T-helper 1 cell treated with Interleukin-12 subunit alpha and Interleukin-12 subunit beta and Interleukin-4 antibody, amounts not matched to agents 30 μg/mL and 1 μg/mL, for 36 hours (primary cell): ENCODE data around the gene CDK14.
"Not testable (repeated sequence)": the region's sequence is repeated elsewhere in the genome, so short reads cannot be mapped to it uniquely, and the experiment has no call there.

Experiments
- H3K27ac Mint-ChIP-seq: one replicate; pipeline ENCODE4 v1.8.0; 2021; ENCODE audit warnings: mild to moderate bottlenecking, mixed read lengths
- H3K27me3 Mint-ChIP-seq: one replicate; pipeline ENCODE4 v1.8.0; 2021; ENCODE audit warnings: low read depth, mixed read lengths
- H3K36me3 Mint-ChIP-seq: one replicate; pipeline ENCODE4 v1.8.0; 2021; ENCODE audit warnings: low read depth, mixed read lengths
- H3K4me1 Mint-ChIP-seq: one replicate; pipeline ENCODE4 v1.8.0; 2021; ENCODE audit warnings: low read depth, mixed read lengths
- H3K4me3 Mint-ChIP-seq: one replicate; pipeline ENCODE4 v1.8.0; 2021; ENCODE audit warnings: mild to moderate bottlenecking, moderate library complexity, mixed read lengths
- H3K9me3 Mint-ChIP-seq: one replicate; pipeline ENCODE4 v1.8.0; 2021; ENCODE audit warnings: mixed read lengths

Gene CDK14

DNA sequence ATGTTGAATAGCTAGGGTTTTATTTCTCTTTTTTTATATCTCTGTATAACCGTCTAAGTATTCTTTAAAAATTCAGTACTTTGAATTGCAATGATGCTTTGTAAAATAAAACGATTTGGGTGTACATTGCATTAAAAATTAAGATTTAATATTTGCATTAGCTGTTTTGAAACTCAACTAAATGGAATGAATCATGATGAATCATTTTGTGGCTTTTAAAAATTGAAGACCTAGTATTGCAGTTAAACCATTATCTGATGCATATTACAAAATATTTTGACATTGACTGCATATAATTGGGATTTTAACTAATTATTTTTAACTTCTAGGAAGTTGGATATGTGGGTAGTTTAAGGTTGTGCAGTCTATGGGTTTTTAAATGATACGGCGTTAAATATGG lies 314.0 kb downstream of the CDK14 start:
- Mint-ChIP-seq H3K36me3 (no peaks in the 10 kb centered on the region), H3K4me3 (no peak overlapping the region), H3K27ac (no peak overlapping the region), H3K9me3 (no peaks in the 10 kb centered on the region), H3K27me3 (no peaks in the 10 kb centered on the region), H3K4me1 (no peaks in the 10 kb centered on the region)

DNA sequence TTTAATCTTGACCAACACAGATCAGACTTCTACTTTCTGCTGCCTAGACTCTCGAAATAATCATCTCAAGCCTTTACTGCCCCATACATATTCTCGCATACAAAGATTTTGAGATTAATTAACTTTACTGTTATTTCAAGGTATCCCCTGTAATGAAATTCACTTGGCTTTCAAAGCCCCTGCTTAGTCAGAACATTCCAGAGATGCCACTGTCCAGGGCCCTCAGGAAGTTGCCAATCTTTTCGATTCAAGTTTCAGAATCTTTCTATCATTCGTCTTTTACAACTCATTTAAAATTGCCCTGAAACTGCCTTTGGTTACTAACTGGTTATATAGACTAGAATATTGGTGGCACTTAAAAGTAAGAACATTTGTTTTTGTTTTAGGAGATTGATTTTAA lies 320.2 kb downstream of the CDK14 start:
- Mint-ChIP-seq H3K27me3 (no peaks in the 10 kb centered on the region), H3K9me3 (no peaks in the 10 kb centered on the region), H3K27ac (no peak overlapping the region), H3K4me1 (no peaks in the 10 kb centered on the region), H3K36me3 (no peaks in the 10 kb centered on the region), H3K4me3 (no peak overlapping the region)

DNA sequence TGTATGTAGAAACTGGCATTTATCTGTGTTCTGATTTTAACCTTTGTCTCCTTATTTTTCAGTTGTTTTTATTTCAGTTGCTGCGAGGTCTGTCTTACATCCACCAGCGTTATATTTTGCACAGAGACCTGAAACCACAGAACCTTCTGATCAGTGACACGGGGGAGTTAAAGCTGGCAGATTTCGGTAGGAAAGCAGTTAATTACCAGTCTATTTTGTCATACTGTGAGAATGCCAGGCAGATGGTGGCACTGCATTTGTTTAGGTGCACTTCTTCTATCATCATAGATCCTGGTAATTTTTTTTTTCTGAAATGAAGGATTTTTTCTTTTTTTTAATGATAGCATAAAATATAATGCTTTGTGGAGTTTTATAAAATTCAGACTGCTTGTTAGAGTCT lies 321.4 kb downstream of the CDK14 start:
- Mint-ChIP-seq H3K27me3 (no peaks in the 10 kb centered on the region), H3K4me1 (no peaks in the 10 kb centered on the region), H3K36me3 (no peaks in the 10 kb centered on the region), H3K9me3 (no peaks in the 10 kb centered on the region), H3K4me3 (no peak overlapping the region), H3K27ac (no peak overlapping the region)

DNA sequence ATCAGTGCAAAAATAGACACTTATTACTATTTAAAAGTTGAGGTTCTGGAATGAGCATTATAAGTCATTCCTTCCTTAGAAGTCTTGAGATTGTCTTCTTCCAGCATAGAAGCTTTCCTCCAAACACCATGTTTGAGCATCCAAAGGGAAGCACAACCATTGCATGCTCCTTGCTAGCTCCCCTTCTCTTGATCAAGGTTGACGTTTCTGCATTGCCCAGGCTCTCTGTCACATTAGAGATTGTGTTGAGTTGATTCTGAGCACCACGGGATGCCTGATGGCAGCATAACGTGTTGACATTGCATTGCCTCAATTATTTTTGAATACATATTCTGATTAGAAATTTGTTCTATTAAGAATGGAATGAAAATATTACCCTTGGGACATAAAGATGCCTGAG lies 322.2 kb downstream of the CDK14 start:
- Mint-ChIP-seq H3K4me1 (no peaks in the 10 kb centered on the region), H3K4me3 (no peak overlapping the region), H3K36me3 (no peaks in the 10 kb centered on the region), H3K27me3 (no peaks in the 10 kb centered on the region), H3K27ac (no peak overlapping the region), H3K9me3 (no peaks in the 10 kb centered on the region)

DNA sequence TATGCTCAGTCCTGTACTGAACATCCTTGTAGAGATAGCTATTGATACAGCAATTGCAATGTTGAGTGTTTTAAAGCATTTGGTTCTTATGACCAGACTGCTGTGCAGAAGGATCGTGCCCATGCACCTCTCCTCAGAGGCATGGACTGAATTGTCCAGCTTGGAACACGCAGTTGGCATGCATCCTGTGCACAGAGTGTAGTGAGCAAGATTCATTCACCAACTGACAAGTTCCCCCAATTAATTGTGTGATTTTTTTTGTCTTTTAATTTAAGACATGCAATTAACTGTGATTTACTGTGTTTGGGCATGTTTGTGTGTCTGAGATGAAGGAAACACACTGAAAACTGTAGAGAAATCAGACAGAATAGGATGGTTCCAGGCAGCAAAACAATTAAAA lies 323.7 kb downstream of the CDK14 start:
- no peak overlapping the region for H3K4me3 Mint-ChIP-seq
- no peaks in the 10 kb centered on the region for H3K27me3 Mint-ChIP-seq
- H3K27ac Mint-ChIP-seq, result no peak overlapping the region
- H3K4me1 Mint-ChIP-seq, result no peaks in the 10 kb centered on the region
- H3K36me3 Mint-ChIP-seq, result no peaks in the 10 kb centered on the region
- H3K9me3 Mint-ChIP-seq, result no peaks in the 10 kb centered on the region

DNA sequence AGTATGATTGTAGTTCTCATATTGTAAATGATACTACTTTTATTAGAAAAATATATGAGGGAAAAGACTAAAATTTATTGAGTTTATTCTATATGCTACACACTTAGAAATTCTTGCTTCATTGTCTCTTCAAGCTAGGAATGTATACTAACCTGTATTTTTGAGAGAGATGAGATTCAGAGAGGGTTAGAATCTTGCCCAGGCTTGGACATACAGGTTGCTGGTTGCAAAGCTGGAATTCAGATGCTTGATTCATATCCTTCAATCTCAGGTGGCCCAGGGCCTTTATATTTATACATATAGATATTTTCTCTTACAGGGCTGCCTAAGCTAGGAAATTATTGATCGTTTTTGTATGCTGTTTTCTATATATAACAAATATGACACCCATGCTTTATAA lies 324.2 kb downstream of the CDK14 start:
- no peaks in the 10 kb centered on the region for H3K9me3 Mint-ChIP-seq
- no peaks in the 10 kb centered on the region for H3K4me1 Mint-ChIP-seq
- H3K27ac Mint-ChIP-seq, result no peak overlapping the region
- H3K36me3 Mint-ChIP-seq, result no peaks in the 10 kb centered on the region
- H3K4me3 Mint-ChIP-seq, result no peak overlapping the region
- no peaks in the 10 kb centered on the region for H3K27me3 Mint-ChIP-seq

DNA sequence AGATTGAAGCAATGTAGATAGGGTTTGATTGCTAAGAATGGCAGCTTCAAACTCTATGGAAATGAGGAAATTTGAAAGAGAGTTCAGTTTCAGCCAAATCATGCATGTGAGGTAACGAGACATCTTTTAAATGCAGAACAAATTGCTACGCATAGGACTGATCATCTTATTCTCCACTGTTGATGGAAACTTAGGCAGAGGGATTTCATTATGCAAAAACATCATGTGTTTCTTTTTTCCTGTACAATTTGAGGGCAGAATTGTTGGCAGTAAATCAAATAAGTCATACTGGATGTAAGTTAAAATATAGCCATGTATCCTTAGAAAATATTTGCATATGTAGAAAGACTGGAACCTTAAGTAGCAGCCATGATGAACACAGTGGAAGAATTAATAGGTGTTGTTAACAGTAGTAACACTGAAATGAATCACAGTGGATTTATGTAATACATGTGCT lies 327.4 kb downstream of the CDK14 start:
- Mint-ChIP-seq H3K4me3 (no peak overlapping the region), H3K27ac (no peak overlapping the region), H3K27me3 (no peaks in the 10 kb centered on the region), H3K36me3 (no peaks in the 10 kb centered on the region), H3K9me3 (no peaks in the 10 kb centered on the region), H3K4me1 (no peaks in the 10 kb centered on the region)

DNA sequence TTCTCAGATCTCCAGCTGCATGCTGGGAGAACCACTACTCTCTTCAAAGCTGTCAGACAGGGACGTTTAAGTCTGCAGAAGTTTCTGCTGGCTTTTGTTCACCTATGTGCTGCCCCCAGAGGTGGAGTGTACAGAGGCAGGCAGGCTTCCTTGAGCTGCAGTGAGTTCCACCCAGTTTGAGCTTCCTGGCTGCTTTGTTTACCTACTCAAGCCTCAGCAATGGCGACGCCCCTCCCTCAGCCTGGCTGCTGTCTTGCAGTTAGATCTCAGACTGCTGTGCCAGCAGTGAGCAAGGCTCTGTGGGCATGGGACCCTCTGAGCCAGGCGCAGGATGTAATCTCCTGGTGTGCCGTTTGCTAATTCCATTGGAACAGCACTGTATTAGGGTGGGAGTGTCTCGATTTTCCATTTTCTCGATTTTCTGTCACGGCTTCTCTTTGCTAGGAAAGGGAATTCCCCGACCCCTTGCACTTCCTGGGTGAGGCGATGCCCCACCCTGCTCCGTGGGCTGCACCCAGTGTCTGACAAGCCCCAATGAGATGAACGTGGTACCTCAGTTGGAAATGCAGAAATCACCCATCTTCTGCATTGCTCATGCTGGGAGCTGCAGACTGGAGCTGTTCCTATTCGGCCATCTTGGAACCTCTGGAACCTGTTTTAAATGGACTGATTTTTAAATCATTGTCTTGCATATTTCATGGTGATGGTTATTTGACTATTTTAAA lies 332.7 kb downstream of the CDK14 start:
- not testable (repeated sequence) for H3K27me3 Mint-ChIP-seq, H3K36me3 Mint-ChIP-seq
- peak overlapping the region; percentile 17 for H3K27ac Mint-ChIP-seq

DNA sequence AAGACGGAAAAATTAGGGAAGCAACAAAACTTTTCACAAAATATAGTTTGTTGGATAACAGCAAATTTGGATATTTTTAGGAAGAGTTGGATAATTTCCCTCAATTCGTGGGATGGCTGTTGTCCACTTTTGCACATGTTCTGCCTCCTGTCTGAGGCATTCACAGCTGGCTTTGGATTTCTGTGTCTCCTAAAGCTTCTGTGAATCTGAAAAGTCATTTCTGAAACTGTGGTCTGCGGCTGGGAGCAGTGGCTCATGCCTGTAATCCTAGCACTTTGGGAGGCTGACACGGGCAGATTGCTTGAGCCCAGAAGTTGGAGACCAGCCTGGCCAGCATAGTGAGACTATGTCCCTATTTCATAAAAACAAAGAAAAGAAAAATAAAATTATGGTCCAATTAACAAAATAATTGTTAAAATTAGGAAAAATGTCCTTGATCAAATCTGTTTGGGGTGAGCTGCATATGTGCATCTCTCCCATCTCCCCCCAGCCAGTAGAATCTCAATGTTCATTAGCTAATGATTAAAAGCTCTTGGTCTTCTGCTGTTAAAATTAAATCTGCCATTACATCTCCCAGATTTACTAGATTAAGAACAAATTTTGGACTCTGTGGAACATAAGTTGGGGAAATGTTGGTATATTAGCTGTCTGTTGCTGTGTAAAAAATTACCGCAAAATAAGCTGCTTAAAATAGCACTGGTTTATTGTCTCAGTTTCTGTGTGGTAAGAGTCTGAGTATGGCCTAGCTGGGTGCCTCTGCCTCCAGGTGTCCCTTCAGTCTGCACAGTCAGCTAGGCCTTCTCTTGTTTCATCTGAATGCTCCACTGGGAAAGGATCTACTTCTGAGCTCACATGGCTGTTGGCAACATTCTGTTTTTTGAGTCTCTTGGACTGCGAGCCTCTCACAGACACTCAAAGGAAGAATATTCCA lies 336.1 kb downstream of the CDK14 start:
- Mint-ChIP-seq H3K27ac (no peak overlapping the region), H3K27me3 (no peaks in the 10 kb centered on the region), H3K9me3 (no peaks in the 10 kb centered on the region), H3K36me3 (no peaks in the 10 kb centered on the region), H3K4me3 (no peak overlapping the region), H3K4me1 (peaks cover 3% of the 10 kb centered on the region)

More for the DNA sequence above, 332.7 kb downstream of the CDK14 start:
- not testable (repeated sequence) for H3K9me3 Mint-ChIP-seq, H3K4me1 Mint-ChIP-seq
- peak overlapping the region; percentile 55 for H3K4me3 Mint-ChIP-seq

DNA sequence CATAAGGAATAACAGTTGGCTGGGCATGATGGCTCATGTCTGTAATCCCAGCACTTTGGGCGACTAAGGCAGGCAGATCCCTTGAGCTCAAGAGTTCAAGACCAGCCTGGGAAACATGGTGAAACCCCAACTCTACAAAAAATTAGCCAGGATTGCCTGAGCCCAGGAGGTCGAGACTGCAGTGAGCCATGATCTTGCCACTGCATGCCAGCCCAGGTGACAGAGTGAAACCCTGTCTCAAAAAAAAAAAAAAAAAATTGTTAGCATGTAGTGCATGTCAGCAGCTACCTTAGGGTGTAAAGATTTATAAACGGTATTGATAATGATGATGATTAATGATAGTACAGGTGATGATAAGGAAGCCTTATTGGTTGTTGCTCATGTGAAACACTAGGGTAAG lies 336.9 kb downstream of the CDK14 start:
- Mint-ChIP-seq H3K27ac (no peak overlapping the region), H3K4me3 (no peak overlapping the region), H3K4me1 (peaks cover 3% of the 10 kb centered on the region), H3K9me3 (no peaks in the 10 kb centered on the region), H3K36me3 (no peaks in the 10 kb centered on the region), H3K27me3 (no peaks in the 10 kb centered on the region)

DNA sequence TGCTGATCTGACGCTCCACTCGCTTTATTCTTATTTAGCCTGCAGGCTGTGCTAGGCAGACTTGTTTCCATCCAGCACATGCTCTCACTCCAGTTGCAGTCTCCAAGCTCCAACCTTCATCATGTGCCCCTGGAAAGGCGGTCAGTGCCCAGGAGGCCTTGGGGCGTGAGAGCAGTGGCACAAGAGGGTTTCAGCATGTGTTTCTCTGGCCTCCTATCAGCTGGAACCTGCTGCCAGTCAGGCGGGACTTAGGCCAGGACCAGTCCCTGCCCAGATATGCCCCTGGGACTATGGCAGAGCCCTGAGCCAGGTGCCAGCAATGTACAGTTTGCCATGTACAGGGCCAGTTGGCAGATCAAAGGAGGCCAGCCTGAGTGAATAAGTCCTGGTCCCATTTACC lies 337.9 kb downstream of the CDK14 start:
- H3K27me3 Mint-ChIP-seq, result no peaks in the 10 kb centered on the region
- H3K4me3 Mint-ChIP-seq, result no peak overlapping the region

DNA sequence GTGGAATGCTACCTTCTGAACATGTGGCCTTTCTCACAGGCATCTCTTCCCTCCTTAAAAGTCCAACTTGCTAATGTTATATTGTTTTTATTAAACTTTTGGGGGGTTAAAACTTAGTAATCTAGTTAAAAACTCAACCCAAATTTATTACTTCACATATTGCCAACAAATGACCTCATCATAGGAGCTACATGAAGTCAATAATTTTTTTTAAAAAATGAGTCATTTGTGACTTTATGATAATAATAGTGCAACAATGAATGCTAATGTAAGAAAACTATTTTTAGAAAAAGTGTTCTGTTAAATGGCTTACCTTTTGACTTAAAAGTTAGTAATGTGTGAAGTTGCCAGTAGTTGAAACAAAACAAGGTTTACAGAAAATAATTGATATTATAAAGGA lies 342.2 kb downstream of the CDK14 start:
- no peaks in the 10 kb centered on the region for H3K9me3 Mint-ChIP-seq
- H3K27me3 Mint-ChIP-seq, result no peaks in the 10 kb centered on the region
- H3K36me3 Mint-ChIP-seq, result no peaks in the 10 kb centered on the region
- H3K4me1 Mint-ChIP-seq, result no peaks in the 10 kb centered on the region
- H3K27ac Mint-ChIP-seq, result no peak overlapping the region
- no peak overlapping the region for H3K4me3 Mint-ChIP-seq

More for the DNA sequence above, 337.9 kb downstream of the CDK14 start:
- Mint-ChIP-seq H3K27ac (no peak overlapping the region), H3K36me3 (no peaks in the 10 kb centered on the region), H3K9me3 (no peaks in the 10 kb centered on the region), H3K4me1 (peaks cover 3% of the 10 kb centered on the region)

DNA sequence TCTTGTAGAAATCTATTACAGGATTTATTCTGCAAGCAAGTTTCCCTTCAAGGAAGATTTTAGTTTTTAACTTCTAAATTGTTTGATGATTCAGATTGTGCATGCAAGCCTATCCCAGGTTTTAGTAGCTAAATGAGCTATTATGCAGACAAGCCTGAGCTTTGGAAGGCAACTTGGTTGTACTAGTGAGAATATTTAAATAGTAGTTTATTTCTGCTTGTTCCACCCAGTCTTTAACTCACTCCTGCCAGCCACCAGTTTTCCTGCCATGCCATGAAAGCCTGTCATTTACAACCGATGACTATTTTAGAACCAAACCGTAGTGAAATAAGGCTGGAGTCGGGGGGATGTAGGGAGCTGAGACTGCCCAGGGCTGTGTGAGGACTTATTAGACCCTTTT lies 343.5 kb downstream of the CDK14 start:
- Mint-ChIP-seq H3K9me3 (no peaks in the 10 kb centered on the region), H3K27ac (no peak overlapping the region), H3K36me3 (no peaks in the 10 kb centered on the region), H3K4me3 (no peak overlapping the region), H3K27me3 (no peaks in the 10 kb centered on the region), H3K4me1 (no peaks in the 10 kb centered on the region)

DNA sequence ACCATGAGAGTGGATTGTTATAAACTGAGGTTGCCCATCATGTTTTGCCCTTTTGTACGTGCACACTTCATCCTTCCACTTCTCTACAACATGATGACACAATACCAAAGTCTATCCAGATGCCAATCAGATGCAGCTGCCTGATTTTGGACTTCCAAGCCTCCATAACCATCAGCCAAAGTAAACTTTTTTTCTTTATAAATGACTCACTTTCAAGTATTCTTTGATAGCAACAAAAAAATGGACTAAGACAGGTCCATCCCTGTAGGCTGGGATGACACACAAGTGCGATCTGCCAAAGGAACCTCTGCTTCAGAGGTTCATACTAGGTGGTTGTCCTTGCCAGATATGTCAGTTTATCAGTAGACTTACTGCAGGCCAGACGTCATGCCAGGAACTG lies 347.9 kb downstream of the CDK14 start:
- no peaks in the 10 kb centered on the region for H3K4me1 Mint-ChIP-seq
- no peaks in the 10 kb centered on the region for H3K36me3 Mint-ChIP-seq
- H3K4me3 Mint-ChIP-seq, result no peak overlapping the region
- no peaks in the 10 kb centered on the region for H3K9me3 Mint-ChIP-seq
- H3K27me3 Mint-ChIP-seq, result no peaks in the 10 kb centered on the region
- no peak overlapping the region for H3K27ac Mint-ChIP-seq
